Measurements from ENCODE around the gene OR4B1.
"Not testable (repeated sequence)": the region's sequence is repeated elsewhere in the genome, so short reads cannot be mapped to it uniquely, and the experiment has no call there.

DNA sequence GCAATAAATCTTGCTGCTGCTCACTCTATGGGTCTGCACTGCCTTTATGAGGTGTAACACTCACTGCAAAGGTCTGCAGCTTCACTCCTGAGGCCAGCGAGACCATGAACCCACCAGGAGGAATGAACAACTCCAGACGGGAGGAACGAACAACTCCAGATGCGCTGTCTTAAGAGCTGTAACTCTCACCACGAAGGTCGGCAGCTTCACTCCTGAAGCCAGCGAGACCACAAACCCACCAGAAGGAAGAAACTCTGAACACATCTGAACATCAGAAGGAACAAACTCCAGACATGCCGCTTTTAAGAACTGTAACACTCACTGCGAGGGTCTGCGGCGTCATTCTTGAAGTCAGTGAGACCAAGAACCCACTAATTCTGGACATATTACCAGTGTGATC, 13.4 kb downstream of the OR4B1 start:
- not testable (repeated sequence) for TF ChIP-seq POLR2A (IDR thresholded peaks at IDR 0.05; ENCODE audit: low read depth); POLR2AphosphoS5 (IDR thresholded peaks at IDR 0.05); EP300 (IDR thresholded peaks at IDR 0.05)
- TF ChIP-seq, protein P1, sequence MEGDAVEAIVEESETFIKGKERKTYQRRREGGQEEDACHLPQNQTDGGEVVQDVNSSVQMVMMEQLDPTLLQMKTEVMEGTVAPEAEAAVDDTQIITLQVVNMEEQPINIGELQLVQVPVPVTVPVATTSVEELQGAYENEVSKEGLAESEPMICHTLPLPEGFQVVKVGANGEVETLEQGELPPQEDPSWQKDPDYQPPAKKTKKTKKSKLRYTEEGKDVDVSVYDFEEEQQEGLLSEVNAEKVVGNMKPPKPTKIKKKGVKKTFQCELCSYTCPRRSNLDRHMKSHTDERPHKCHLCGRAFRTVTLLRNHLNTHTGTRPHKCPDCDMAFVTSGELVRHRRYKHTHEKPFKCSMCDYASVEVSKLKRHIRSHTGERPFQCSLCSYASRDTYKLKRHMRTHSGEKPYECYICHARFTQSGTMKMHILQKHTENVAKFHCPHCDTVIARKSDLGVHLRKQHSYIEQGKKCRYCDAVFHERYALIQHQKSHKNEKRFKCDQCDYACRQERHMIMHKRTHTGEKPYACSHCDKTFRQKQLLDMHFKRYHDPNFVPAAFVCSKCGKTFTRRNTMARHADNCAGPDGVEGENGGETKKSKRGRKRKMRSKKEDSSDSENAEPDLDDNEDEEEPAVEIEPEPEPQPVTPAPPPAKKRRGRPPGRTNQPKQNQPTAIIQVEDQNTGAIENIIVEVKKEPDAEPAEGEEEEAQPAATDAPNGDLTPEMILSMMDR (IDR thresholded peaks at IDR 0.05), result not testable (repeated sequence)
